NCI-H446 (cell line): ENCODE results near the gene LPIN2.

Experiments
- DNase-seq, 2 experiments: peaks; one replicate each; lab custom pipeline; 2025; lab: John Stamatoyannopoulos, UW

The LPIN2 gene

GRCh38 chr18:2981212-2981728, 31.7 kb downstream of the LPIN2 start:
- DNase-seq = no peak

- DNase-seq = no peak
These were observed 32.8 kb downstream of the LPIN2 start for GRCh38 chr18:2979871-2980790.

- DNase-seq = no peak
These were observed 33.8 kb downstream of the LPIN2 start for GRCh38 chr18:2979129-2979528.

GRCh38 chr18:2978661-2979106, 34.3 kb downstream of the LPIN2 start:
- DNase-seq = no peak

GRCh38 chr18:2978208-2978607, 34.7 kb downstream of the LPIN2 start:
- no peak for DNase-seq

GRCh38 chr18:2976218-2977132, 36.5 kb downstream of the LPIN2 start:
- DNase-seq = no peak

- DNase-seq = no peak
These were observed 38.2 kb downstream of the LPIN2 start for GRCh38 chr18:2974731-2975130.

- DNase-seq = no peak
These were observed 41.0 kb downstream of the LPIN2 start for GRCh38 chr18:2971741-2972552.

- DNase-seq = no peak
These were observed 41.9 kb downstream of the LPIN2 start for GRCh38 chr18:2970772-2971659.

GRCh38 chr18:2970344-2970743, 42.6 kb downstream of the LPIN2 start:
- no peak for DNase-seq

GRCh38 chr18:2969695-2970094, 43.2 kb downstream of the LPIN2 start:
- no peak for DNase-seq

GRCh38 chr18:2968606-2969005, 44.3 kb downstream of the LPIN2 start:
- DNase-seq = no peak

GRCh38 chr18:2967820-2968219, 45.1 kb downstream of the LPIN2 start:
- DNase-seq = no peak

- no peak for DNase-seq
These were observed 45.6 kb downstream of the LPIN2 start for GRCh38 chr18:2967357-2967756.

- DNase-seq = no peak
These were observed 46.4 kb downstream of the LPIN2 start for GRCh38 chr18:2966560-2966959.

GRCh38 chr18:2965797-2966196, 47.1 kb downstream of the LPIN2 start:
- no peak for DNase-seq

- DNase-seq = no peak
These were observed 48.5 kb downstream of the LPIN2 start for GRCh38 chr18:2964361-2965010.
